Panc1 (cell line): ENCODE measurements around the gene TIMP1. TPM values are rescaled to one million over a fixed set of nuclear protein-coding genes. Genes with fewer than 3 reads are reported as not detected.

ENCODE experiments used
- ATAC-seq: fragments of 200-7000 bp; cut with Tn5 transposase; 2 replicates; pipeline ENCODE4 v1.9.1; 2020; ENCODE audit warnings: mild to moderate bottlenecking, moderate library complexity
- BruUV-seq: library from RNA; stranded (reverse); fragments of 400-500 nt; replicated peaks from 2 replicates; lab custom pipeline; 2021; lab: Mats Ljungman, UMichigan
- CTCF ChIA-PET: fragments of 300-600 bp; sonication (Branson Sonifier 250); formaldehyde crosslinking; loops from one replicate; lab custom pipeline; 2022; ENCODE audit warnings: antibody characterized with exemption; lab: Charles Lee
- POLR2A ChIA-PET: fragments of 300-600 bp; sonication (Branson Sonifier 250); formaldehyde crosslinking; loops from one replicate; lab custom pipeline; 2022; ENCODE audit warnings: antibody characterized with exemption; lab: Charles Lee
- DNase-seq: peaks from one replicate; pipeline ENCODE4 v3.0.0-alpha.2; 2010; ENCODE audit warnings: low read depth, low spot score
- H3K27ac ChIP-seq: 2 replicates; pipeline ENCODE4 v1.5.1; 2011; ENCODE audit warnings: mild to moderate bottlenecking, low read length, inconsistent platforms
- H3K27me3 ChIP-seq: fragments of 200-500 bp; sonication (Bioruptor generic); 2 replicates; pipeline ENCODE4 v1.6.0; 2014; ENCODE audit warnings: low read length, inconsistent platforms; ENCODE audit not compliant: control insufficient read depth, insufficient read depth
- H3K36me3 ChIP-seq: fragments of 200-500 bp; sonication (Bioruptor generic); 2 replicates; pipeline ENCODE4 v1.5.1; 2014; ENCODE audit warnings: inconsistent platforms, mild to moderate bottlenecking, low read length, moderate library complexity; ENCODE audit not compliant: control insufficient read depth, insufficient read depth
- H3K4me1 ChIP-seq: 2 replicates; pipeline ENCODE4 v1.5.1; 2011; ENCODE audit warnings: inconsistent platforms, mild to moderate bottlenecking, low read length, moderate library complexity; ENCODE audit not compliant: control insufficient read depth, insufficient read depth
- H3K4me3 ChIP-seq, 2 experiments: 2 replicates each; pipeline ENCODE4 v1.5.1; 2011 to 2012; ENCODE audit warnings: low read depth in 2 of 2, low read length in 2 of 2, mild to moderate bottlenecking in 2 of 2, inconsistent platforms in 1 of 2, moderate library complexity in 1 of 2
- H3K9me3 ChIP-seq: fragments of 200-500 bp; sonication (Bioruptor generic); 2 replicates; pipeline ENCODE4 v1.5.1; 2014; ENCODE audit warnings: low read depth, mild to moderate bottlenecking, inconsistent platforms, low read length, moderate library complexity; ENCODE audit not compliant: control insufficient read depth, insufficient read depth
- CTCF ChIP-seq: fragments of 450-650 bp; IDR thresholded peaks from 2 replicates; pipeline ENCODE4 v1.5.1; 2017; ENCODE audit warnings: mild to moderate bottlenecking
- POLR2AphosphoS5 ChIP-seq: IDR thresholded peaks from 2 replicates; pipeline ENCODE4 v1.6.1; 2012; ENCODE audit warnings: mild to moderate bottlenecking, low read depth, low read length, moderate library complexity
- SIN3A ChIP-seq: IDR thresholded peaks from 2 replicates; pipeline ENCODE4 v1.6.1; 2012; ENCODE audit warnings: low read depth, mild to moderate bottlenecking, low read length, moderate library complexity, borderline replicate concordance; ENCODE audit not compliant: insufficient read depth
- TCF7L2 ChIP-seq: IDR thresholded peaks from 2 replicates; pipeline ENCODE4 v1.6.1; 2011; ENCODE audit warnings: mild to moderate bottlenecking, low read depth, low read length, inconsistent platforms
- in situ Hi-C: cut with HindIII; loops from 2 replicates; pipeline ENCODE4 v1.10.0; 2016; ENCODE audit warnings: low sequenced_read_pairs, low pct_unique_long_range_greater_than_20kb
- intact Hi-C: fragments of 100-400 bp; cut with micrococcal nuclease; formaldehyde crosslinking; loops from one replicate; pipeline ENCODE4 v1.10.0; 2022; ENCODE audit not compliant: unreplicated experiment
- total RNA-seq: library from RNA; stranded (reverse); gene quantifications from one replicate; pipeline ENCODE4 v1.2.1, GENCODE V29; 2021; ENCODE audit not compliant: unreplicated experiment
- TF ChIP-seq, protein P1 (sequence below), 2 experiments: IDR thresholded peaks; 2 replicates each; pipeline ENCODE4 v1.6.1; 2011 to 2012; ENCODE audit warnings: low read depth in 2 of 2, control low read depth in 1 of 2, low read length in 1 of 2, mild to moderate bottlenecking in 1 of 2, moderate library complexity in 1 of 2; ENCODE audit not compliant: insufficient read depth in 1 of 2

TIMP1 gene
- total RNA-seq, 1 experiment from 2014 or later, result 131 TPM

- TF ChIP-seq, protein P1, sequence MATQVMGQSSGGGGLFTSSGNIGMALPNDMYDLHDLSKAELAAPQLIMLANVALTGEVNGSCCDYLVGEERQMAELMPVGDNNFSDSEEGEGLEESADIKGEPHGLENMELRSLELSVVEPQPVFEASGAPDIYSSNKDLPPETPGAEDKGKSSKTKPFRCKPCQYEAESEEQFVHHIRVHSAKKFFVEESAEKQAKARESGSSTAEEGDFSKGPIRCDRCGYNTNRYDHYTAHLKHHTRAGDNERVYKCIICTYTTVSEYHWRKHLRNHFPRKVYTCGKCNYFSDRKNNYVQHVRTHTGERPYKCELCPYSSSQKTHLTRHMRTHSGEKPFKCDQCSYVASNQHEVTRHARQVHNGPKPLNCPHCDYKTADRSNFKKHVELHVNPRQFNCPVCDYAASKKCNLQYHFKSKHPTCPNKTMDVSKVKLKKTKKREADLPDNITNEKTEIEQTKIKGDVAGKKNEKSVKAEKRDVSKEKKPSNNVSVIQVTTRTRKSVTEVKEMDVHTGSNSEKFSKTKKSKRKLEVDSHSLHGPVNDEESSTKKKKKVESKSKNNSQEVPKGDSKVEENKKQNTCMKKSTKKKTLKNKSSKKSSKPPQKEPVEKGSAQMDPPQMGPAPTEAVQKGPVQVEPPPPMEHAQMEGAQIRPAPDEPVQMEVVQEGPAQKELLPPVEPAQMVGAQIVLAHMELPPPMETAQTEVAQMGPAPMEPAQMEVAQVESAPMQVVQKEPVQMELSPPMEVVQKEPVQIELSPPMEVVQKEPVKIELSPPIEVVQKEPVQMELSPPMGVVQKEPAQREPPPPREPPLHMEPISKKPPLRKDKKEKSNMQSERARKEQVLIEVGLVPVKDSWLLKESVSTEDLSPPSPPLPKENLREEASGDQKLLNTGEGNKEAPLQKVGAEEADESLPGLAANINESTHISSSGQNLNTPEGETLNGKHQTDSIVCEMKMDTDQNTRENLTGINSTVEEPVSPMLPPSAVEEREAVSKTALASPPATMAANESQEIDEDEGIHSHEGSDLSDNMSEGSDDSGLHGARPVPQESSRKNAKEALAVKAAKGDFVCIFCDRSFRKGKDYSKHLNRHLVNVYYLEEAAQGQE (IDR thresholded peaks at IDR 0.05; ENCODE audit: insufficient read depth in 1 of 2, low read depth in 2 of 2, low read length in 1 of 2), result no peak
- TF ChIP-seq POLR2AphosphoS5, result no peak
- no peak for TF ChIP-seq CTCF
- no peak for TF ChIP-seq SIN3A
- no peak for TF ChIP-seq TCF7L2
- ChIA-PET CTCF (no interaction called here), POLR2A (no interaction called here)
- Histone ChIP-seq H3K4me1 (no peaks in the 10 kb centered on the region), H3K27me3 (no peaks in the 10 kb centered on the region), H3K36me3 (no peaks in the 10 kb centered on the region), H3K9me3 (no peaks in the 10 kb centered on the region; the same call in 1 of the 2 replicates), H3K27ac (no peak overlapping the region), H3K4me3 (no peak overlapping the region)
- in situ Hi-C loops (no loop called here), intact Hi-C loops (no loop called here)
- BruUV-seq, result no TSS peak
- DNase-seq, result no peak
- ATAC-seq, result no peak
Measured at GRCh38 chrX:47593522-47593921, 11.3 kb downstream of the TIMP1 start.

GRCh38 chrX:47595716-47596251 lies 13.5 kb downstream of the TIMP1 start:
- intact Hi-C loops, result no loop called here
- ChIA-PET CTCF (no interaction called here), POLR2A (no interaction called here)
- H3K4me1 ChIP-seq, result no peaks in the 10 kb centered on the region
- no peak for TF ChIP-seq CTCF
- no peak for TF ChIP-seq POLR2AphosphoS5
- TF ChIP-seq, protein P1 (IDR thresholded peaks at IDR 0.05; ENCODE audit: insufficient read depth in 1 of 2, low read depth in 2 of 2, low read length in 1 of 2), result no peak
- no peak for TF ChIP-seq SIN3A
- no peak for TF ChIP-seq TCF7L2
- H3K4me3 ChIP-seq, result no peak overlapping the region
- in situ Hi-C loops, result no loop called here
- no peak overlapping the region for H3K27ac ChIP-seq
- no peaks in the 10 kb centered on the region for H3K36me3 ChIP-seq
- ATAC-seq, result no peak
- BruUV-seq, result no TSS peak
- no peaks in the 10 kb centered on the region for H3K27me3 ChIP-seq
- no peak for DNase-seq
- no peaks in the 10 kb centered on the region; the same call in 1 of the 2 replicates for H3K9me3 ChIP-seq
